PC-3 (cell line): ENCODE measurements around the gene MAP7. TPM values are rescaled to one million over a fixed set of nuclear protein-coding genes. Genes with fewer than 3 reads are reported as not detected.

ENCODE experiments used
- ATAC-seq: fragments of 200-7000 bp; cut with Tn5 transposase; 2 replicates; pipeline ENCODE4 v1.9.1; 2020; ENCODE audit warnings: mild to moderate bottlenecking, moderate library complexity
- BruUV-seq: library from RNA; stranded (reverse); fragments of 400-500 nt; replicated peaks from 2 replicates; lab custom pipeline; 2021; lab: Mats Ljungman, UMichigan
- CTCF ChIA-PET: fragments of 300-600 bp; sonication (Branson Sonifier 250); formaldehyde crosslinking; loops from one replicate; lab custom pipeline; 2022; ENCODE audit warnings: antibody characterized with exemption; lab: Charles Lee
- POLR2A ChIA-PET: fragments of 300-600 bp; sonication (Branson Sonifier 250); formaldehyde crosslinking; loops from one replicate; lab custom pipeline; 2022; ENCODE audit warnings: antibody characterized with exemption; ENCODE audit not compliant: unreplicated experiment; lab: Charles Lee
- DNase-seq: peaks from one replicate; pipeline ENCODE4 v3.0.0-alpha.2; 2015
- H2AFZ ChIP-seq: fragments of 300-600 bp; sonication (generic); 2 replicates; pipeline ENCODE4 v1.6.0; 2016; ENCODE audit warnings: antibody characterized with exemption, low read length
- H3F3A ChIP-seq: fragments of 300-600 bp; sonication (generic); one replicate; pipeline ENCODE4 v1.6.0; 2017; ENCODE audit warnings: antibody characterized with exemption, low read length, control low read depth, mild to moderate bottlenecking; ENCODE audit not compliant: unreplicated experiment
- H3K27ac ChIP-seq: fragments of 300-600 bp; sonication (generic); 2 replicates; pipeline ENCODE4 v1.5.1; 2016; ENCODE audit warnings: mild to moderate bottlenecking, low read length
- H3K27me3 ChIP-seq: fragments of 300-600 bp; sonication (generic); 2 replicates; pipeline ENCODE4 v1.6.1; 2016; ENCODE audit warnings: low read length, mixed read lengths
- H3K36me3 ChIP-seq: fragments of 300-600 bp; sonication (generic); 2 replicates; pipeline ENCODE4 v1.6.1; 2016; ENCODE audit warnings: low read depth, mixed run types, low read length, mixed read lengths
- H3K4me1 ChIP-seq: fragments of 300-600 bp; sonication (generic); 2 replicates; pipeline ENCODE4 v1.5.1; 2016; ENCODE audit warnings: low read length; ENCODE audit not compliant: insufficient read depth
- H3K4me2 ChIP-seq: fragments of 300-600 bp; sonication (generic); 2 replicates; pipeline ENCODE4 v1.6.0; 2016; ENCODE audit warnings: low read length
- H3K4me3 ChIP-seq: fragments of 300-600 bp; sonication (generic); 2 replicates; pipeline ENCODE4 v1.5.1; 2016; ENCODE audit warnings: mild to moderate bottlenecking, low read length, mixed read lengths
- H3K79me2 ChIP-seq: fragments of 300-600 bp; sonication (generic); 2 replicates; pipeline ENCODE4 v1.6.1; 2017; ENCODE audit warnings: low read length, mixed read lengths
- H3K9ac ChIP-seq: fragments of 300-600 bp; sonication (generic); 2 replicates; pipeline ENCODE4 v1.6.0; 2016; ENCODE audit warnings: mild to moderate bottlenecking, low read length
- H3K9me2 ChIP-seq: fragments of 300-600 bp; sonication (generic); replicated peaks from 2 replicates; pipeline ENCODE4 v1.6.1; 2016; ENCODE audit warnings: mixed run types, low read length, mixed read lengths
- H3K9me3 ChIP-seq: fragments of 300-600 bp; sonication (generic); 2 replicates; pipeline ENCODE4 v1.6.1; 2016; ENCODE audit warnings: low read length, mixed read lengths
- H4K20me1 ChIP-seq: fragments of 300-600 bp; sonication (generic); 2 replicates; pipeline ENCODE4 v1.6.1; 2016; ENCODE audit warnings: low read length, mixed read lengths
- CTCF ChIP-seq: fragments of 300-600 bp; sonication (generic); conservative IDR thresholded peaks from 2 replicates; pipeline ENCODE4 v1.5.1; 2017; ENCODE audit warnings: antibody characterized with exemption, low read depth, mild to moderate bottlenecking, low read length
- EZH2 ChIP-seq: fragments of 300-600 bp; sonication (generic); IDR thresholded peaks from one replicate; pipeline ENCODE4 v1.6.1; 2017; ENCODE audit warnings: antibody characterized with exemption, mild to moderate bottlenecking, low read length; ENCODE audit not compliant: unreplicated experiment
- EZH2phosphoT487 ChIP-seq: fragments of 300-600 bp; sonication (generic); IDR thresholded peaks from 2 replicates; pipeline ENCODE4 v1.6.1; 2018; ENCODE audit warnings: mild to moderate bottlenecking, antibody characterized with exemption, low read length, borderline replicate concordance
- intact Hi-C: fragments of 100-400 bp; cut with micrococcal nuclease; formaldehyde crosslinking; loops from 2 replicates; pipeline ENCODE4 v1.9.0; 2023
- total RNA-seq: library from RNA; depleted of rRNA; stranded (reverse); fragments of >200 nt; gene quantifications from 2 replicates; pipeline ENCODE4 v1.2.3, GENCODE V29; 2014

The MAP7 gene
- total RNA-seq, 1 experiment from 2014 or later: 13.9 TPM

GRCh38 chr6:136552054-136552453, 1.8 kb upstream of the MAP7 start:
- POLR2A ChIA-PET: no interaction called here
- TF ChIP-seq EZH2phosphoT487: no peak
- TF ChIP-seq CTCF: no peak
- Histone ChIP-seq H3K9me2 (no peaks in the 10 kb centered on the region), H3K27me3 (no peaks in the 10 kb centered on the region), H3K36me3 (no peaks in the 10 kb centered on the region), H4K20me1 (peaks cover 2% of the 10 kb centered on the region; the same call in 1 of the 2 replicates), H3K79me2 (peaks cover 32% of the 10 kb centered on the region), H3K4me2 (no peak overlapping the region), H3K9ac (no peak overlapping the region), H3K4me1 (peaks cover 23% of the 10 kb centered on the region), H3K4me3 (no peak overlapping the region), H2AFZ (no peak overlapping the region), H3F3A (no peaks in the 10 kb centered on the region), H3K9me3 (no peaks in the 10 kb centered on the region), H3K27ac (no peak overlapping the region)
- CTCF ChIA-PET: no interaction called here
- BruUV-seq: no TSS peak
- intact Hi-C loops: no loop called here
- no peak for DNase-seq
- ATAC-seq: no peak

GRCh38 chr6:136551103-136551502, 881 bp upstream of the MAP7 start:
- Histone ChIP-seq H3K27ac (peak overlapping the region; percentile 84), H2AFZ (peak overlapping the region; percentile 85), H4K20me1 (peaks cover 5% of the 10 kb centered on the region; the same call in 1 of the 2 replicates), H3K36me3 (no peaks in the 10 kb centered on the region), H3K27me3 (no peaks in the 10 kb centered on the region), H3K79me2 (peaks cover 41% of the 10 kb centered on the region), H3K4me1 (peaks cover 23% of the 10 kb centered on the region), H3K9ac (peak overlapping the region; percentile 100), H3F3A (no peaks in the 10 kb centered on the region), H3K4me3 (peak overlapping the region; percentile 82), H3K9me3 (no peaks in the 10 kb centered on the region), H3K4me2 (peak overlapping the region; percentile 88), H3K9me2 (no peaks in the 10 kb centered on the region)
- DNase-seq: no peak
- BruUV-seq: no TSS peak
- ChIA-PET POLR2A (no interaction called here), CTCF (interaction anchor here (1.3 kb wide), 3 partner anchors 93 to 172 kb away, joined by 4 to 6 read pairs (median 4); no protein-coding TSS in a partner anchor)
- intact Hi-C loops: no loop called here
- no peak for TF ChIP-seq CTCF
- no peak for TF ChIP-seq EZH2phosphoT487
- no peak for TF ChIP-seq EZH2
- ATAC-seq: peak; percentile 8; the same call in 1 of the 2 replicates

GRCh38 chr6:136550045-136550329, 235 bp downstream of the MAP7 start:
- H3K4me2 ChIP-seq: peak overlapping the region; percentile 96
- H3K27ac ChIP-seq: peak overlapping the region; percentile 70
- H3K4me3 ChIP-seq: peak overlapping the region; percentile 82
- no peaks in the 10 kb centered on the region for H3K27me3 ChIP-seq
- H3K9me3 ChIP-seq: no peaks in the 10 kb centered on the region
- ChIA-PET CTCF (interaction anchor here (0.8 to 1.3 kb wide), 4 partner anchors 94 to 243 kb away, joined by 3 to 6 read pairs (median 4); partner anchors contain the start of gene MAP3K5), POLR2A (interaction anchor here (0.6 kb wide), 1 partner anchor 749 kb away, joined by 3 read pairs; no protein-coding TSS in a partner anchor)
- H3F3A ChIP-seq: no peaks in the 10 kb centered on the region
- BruUV-seq: no TSS peak
- peaks cover 5% of the 10 kb centered on the region; the same call in 1 of the 2 replicates for H4K20me1 ChIP-seq
- peaks cover 50% of the 10 kb centered on the region for H3K79me2 ChIP-seq
- no peaks in the 10 kb centered on the region for H3K36me3 ChIP-seq
- peak overlapping the region; percentile 100 for H3K9ac ChIP-seq
- TF ChIP-seq EZH2phosphoT487 (no peak), EZH2 (no peak), CTCF (no peak)
- DNase-seq: no peak
- no peaks in the 10 kb centered on the region for H3K9me2 ChIP-seq
- ATAC-seq: peak; percentile 52
- intact Hi-C loops: no loop called here
- peak overlapping the region; percentile 46; the same call in 1 of the 2 replicates for H2AFZ ChIP-seq
- H3K4me1 ChIP-seq: peaks cover 23% of the 10 kb centered on the region
